Suprapubic skin (tissue), 3 donors: ENCODE data around the gene TAS1R3.

Source experiments
- EP300 ChIP-seq: sonication (generic); formaldehyde crosslinking; IDR thresholded peaks from one replicate; pipeline ENCODE4 v1.6.1; 2017; ENCODE audit warnings: antibody characterized with exemption
- TF ChIP-seq, protein P1 (sequence below), 2 donors: fragments of 200-600 bp in 1 of 2; fragments of 450-650 bp in 1 of 2; sonication (generic) in 1 of 2; IDR thresholded peaks; one replicate each; pipeline ENCODE4 v1.5.1; 2016 to 2019; ENCODE audit warnings: antibody characterized with exemption in 2 of 2, mild to moderate bottlenecking in 1 of 2, moderate library complexity in 1 of 2

DNA sequence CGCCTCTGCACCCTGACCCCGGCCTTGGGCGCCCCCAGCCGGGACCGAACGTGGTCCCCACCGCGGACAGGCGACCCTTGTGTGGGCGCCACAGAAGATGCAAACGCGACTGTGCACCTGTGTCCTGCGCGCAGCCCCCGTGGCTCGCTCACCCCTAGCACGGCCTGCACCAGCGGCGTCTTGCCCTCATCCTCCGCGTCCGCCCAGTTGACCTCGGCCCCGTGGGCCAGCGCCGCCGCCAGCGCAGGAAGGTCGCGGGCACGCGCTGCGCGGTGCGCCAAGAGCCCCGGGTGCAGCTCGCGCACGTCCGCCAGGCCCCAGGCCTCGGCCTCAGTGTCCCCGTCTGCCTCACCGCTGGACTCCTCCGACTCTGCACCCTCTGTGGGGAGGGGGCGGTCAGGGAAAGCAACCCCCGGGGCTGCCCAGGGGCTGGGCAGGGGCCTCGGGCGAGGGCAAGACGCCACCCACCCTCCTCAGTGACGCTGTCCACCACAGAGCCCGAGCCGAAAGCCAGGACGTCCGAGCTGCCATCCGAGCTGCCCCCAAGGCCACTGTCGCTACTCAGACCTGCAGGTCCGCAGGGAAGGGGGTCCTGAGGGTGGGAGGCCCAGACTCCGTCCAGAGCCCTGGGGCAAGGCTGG is 36.7 kb upstream of the TAS1R3 start:
- TF ChIP-seq, protein P1, sequence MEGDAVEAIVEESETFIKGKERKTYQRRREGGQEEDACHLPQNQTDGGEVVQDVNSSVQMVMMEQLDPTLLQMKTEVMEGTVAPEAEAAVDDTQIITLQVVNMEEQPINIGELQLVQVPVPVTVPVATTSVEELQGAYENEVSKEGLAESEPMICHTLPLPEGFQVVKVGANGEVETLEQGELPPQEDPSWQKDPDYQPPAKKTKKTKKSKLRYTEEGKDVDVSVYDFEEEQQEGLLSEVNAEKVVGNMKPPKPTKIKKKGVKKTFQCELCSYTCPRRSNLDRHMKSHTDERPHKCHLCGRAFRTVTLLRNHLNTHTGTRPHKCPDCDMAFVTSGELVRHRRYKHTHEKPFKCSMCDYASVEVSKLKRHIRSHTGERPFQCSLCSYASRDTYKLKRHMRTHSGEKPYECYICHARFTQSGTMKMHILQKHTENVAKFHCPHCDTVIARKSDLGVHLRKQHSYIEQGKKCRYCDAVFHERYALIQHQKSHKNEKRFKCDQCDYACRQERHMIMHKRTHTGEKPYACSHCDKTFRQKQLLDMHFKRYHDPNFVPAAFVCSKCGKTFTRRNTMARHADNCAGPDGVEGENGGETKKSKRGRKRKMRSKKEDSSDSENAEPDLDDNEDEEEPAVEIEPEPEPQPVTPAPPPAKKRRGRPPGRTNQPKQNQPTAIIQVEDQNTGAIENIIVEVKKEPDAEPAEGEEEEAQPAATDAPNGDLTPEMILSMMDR (IDR thresholded peaks at IDR 0.05), result no peak
- TF ChIP-seq EP300, result no peak
